Stimulated activated naive B cell treated with anti-CD40 and anti-IgM and Interleukin-4, amounts not matched to agents 10 μg/mL and 1 μg/mL and 100 μg/mL, for 72 hours (primary cell): ENCODE data around the gene ZNF148.
"Not testable (repeated sequence)": the region's sequence is repeated elsewhere in the genome, so short reads cannot be mapped to it uniquely, and the experiment has no call there.

ENCODE experiments used
- ATAC-seq, 2 donors: fragments of 150-1000 bp; cut with Tn5 transposase; replicated peaks; 2 replicates each; pipeline ENCODE4 v1.10.0; 2021; ENCODE audit warnings: moderate library complexity in 1 of 2
- DNase-seq: peaks from one replicate; pipeline ENCODE4 v3.0.0; 2021
- H3K27ac Mint-ChIP-seq: one replicate; pipeline ENCODE4 v1.8.0; 2022; ENCODE audit warnings: mild to moderate bottlenecking, mixed read lengths
- H3K27me3 Mint-ChIP-seq, 2 donors: one replicate each; pipeline ENCODE4 v1.8.0; 2022; ENCODE audit warnings: mixed read lengths in 2 of 2
- H3K36me3 Mint-ChIP-seq, 2 donors: one replicate each; pipeline ENCODE4 v1.8.0; 2022; ENCODE audit warnings: mixed read lengths in 2 of 2, mild to moderate bottlenecking in 1 of 2
- H3K4me1 Mint-ChIP-seq, 2 donors: one replicate each; pipeline ENCODE4 v1.8.0; 2022; ENCODE audit warnings: mixed read lengths in 2 of 2, mild to moderate bottlenecking in 1 of 2
- H3K4me3 Mint-ChIP-seq, 2 donors: one replicate each; pipeline ENCODE4 v1.8.0; 2022; ENCODE audit warnings: mild to moderate bottlenecking in 2 of 2, mixed read lengths in 2 of 2, moderate library complexity in 1 of 2
- H3K9me3 Mint-ChIP-seq, 2 donors: one replicate each; pipeline ENCODE4 v1.8.0; 2022; ENCODE audit warnings: mixed read lengths in 2 of 2, mild to moderate bottlenecking in 1 of 2

The ZNF148 gene, protein sequence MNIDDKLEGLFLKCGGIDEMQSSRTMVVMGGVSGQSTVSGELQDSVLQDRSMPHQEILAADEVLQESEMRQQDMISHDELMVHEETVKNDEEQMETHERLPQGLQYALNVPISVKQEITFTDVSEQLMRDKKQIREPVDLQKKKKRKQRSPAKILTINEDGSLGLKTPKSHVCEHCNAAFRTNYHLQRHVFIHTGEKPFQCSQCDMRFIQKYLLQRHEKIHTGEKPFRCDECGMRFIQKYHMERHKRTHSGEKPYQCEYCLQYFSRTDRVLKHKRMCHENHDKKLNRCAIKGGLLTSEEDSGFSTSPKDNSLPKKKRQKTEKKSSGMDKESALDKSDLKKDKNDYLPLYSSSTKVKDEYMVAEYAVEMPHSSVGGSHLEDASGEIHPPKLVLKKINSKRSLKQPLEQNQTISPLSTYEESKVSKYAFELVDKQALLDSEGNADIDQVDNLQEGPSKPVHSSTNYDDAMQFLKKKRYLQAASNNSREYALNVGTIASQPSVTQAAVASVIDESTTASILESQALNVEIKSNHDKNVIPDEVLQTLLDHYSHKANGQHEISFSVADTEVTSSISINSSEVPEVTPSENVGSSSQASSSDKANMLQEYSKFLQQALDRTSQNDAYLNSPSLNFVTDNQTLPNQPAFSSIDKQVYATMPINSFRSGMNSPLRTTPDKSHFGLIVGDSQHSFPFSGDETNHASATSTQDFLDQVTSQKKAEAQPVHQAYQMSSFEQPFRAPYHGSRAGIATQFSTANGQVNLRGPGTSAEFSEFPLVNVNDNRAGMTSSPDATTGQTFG

DNA sequence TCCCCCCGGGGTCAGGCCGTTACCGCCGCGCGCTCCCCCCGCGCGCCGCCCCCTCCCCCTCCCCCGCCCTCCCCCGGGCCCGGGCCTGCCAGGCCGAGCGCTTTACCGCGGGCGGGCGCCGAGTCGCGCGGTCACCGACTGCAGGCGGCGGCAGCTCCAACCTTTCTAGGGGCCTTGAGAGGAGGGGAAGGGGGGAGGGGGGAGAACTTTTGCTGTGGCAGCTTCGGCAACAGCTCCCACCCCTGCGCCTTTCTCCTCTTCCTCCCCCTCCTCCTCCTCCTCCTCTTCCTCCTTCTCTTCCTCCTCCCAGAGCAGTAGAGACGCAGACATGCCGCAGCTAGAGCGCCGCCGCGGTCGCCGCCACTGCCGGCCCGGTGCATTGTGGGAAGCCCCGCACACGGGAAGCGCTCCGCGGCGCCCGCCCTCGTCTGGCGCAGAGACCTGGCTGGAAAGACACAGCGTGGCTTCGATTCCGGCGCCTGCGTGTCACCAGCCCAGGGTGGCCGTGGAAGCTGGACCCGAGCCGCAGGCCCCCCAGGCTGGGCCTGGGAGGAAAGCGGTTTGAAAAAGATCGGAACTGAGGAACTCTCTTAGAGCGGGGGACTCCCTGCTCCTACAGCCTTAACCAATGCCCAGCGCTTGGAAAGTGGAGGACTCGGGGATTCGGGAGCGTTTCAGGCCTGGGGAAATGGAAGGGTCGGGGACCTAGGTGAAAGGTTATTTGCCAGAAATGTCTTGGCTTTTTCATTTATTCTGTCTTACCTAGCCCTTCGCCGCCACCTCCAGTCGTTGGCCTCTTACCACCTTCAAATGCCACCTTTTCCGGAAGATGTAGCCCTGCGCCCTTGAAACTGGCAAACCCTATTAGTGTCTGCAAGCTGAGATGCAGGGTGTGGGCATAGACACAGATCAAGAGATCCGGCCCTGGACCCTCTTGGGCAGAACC lies at the start of gene ZNF148:
Gene ZNF148 (minus strand): TSS at position 330 of the 946 bp plus-strand sequence. CDS start 61,685 bp downstream, outside the sequence.
- Mint-ChIP-seq H3K27ac (peak within 1 kb of the TSS; percentile 100), H3K4me1 (peaks cover 16 to 37% of the 10 kb centered on the region in 2 donors), H3K36me3 (peaks cover 9 to 12% of the 10 kb centered on the region in 2 donors), H3K9me3 (no peaks in the 10 kb centered on the region), H3K27me3 (no peaks in the 10 kb centered on the region), H3K4me3 (peak within 1 kb of the TSS; percentile 96 to 99)
- DNase-seq: peak; percentile 85
- peak; percentile 92 to 96 for ATAC-seq

DNA sequence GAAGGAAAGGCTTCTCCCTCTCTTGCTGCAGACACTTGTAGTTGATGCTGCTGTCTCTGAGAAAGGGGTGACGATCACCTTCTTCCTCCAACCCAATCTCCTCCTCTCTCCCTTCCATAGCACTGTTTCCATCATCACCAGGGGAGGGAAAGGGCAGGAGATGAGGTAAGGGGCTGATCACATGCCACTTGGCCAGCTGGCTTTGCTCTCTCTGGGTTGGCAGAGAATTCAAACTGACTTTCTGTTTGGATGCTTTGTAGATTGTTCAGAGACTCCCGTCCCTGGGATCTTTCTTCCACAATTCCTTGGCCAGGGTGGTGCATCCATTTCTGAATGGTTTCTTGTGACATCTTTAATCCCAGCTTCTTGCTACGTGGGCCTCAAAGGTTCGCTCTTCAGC lies 43.2 kb upstream of the ZNF148 start:
- Mint-ChIP-seq H3K36me3 (no peaks in the 10 kb centered on the region), H3K27ac (no peak overlapping the region)
- no peak for ATAC-seq

DNA sequence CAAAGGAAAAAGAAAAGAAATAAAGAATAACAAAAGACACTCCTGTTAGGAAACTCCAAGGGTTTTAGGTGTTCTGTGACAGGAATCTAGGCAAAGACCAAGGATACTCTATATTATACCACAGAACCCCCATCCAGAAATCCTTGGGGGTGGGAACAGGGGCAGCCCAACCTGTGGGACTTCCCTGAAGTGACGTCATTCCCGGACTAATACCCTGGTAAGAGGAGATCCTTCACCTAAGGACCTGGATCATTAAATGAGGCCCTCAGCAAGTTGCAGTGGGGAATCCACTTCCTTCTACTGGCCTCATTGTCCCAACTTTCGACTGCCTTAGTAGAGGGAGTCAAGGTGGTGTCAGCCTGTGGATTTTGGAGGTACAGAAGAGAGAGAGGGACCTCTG lies 41.1 kb upstream of the ZNF148 start:
- H3K9me3 Mint-ChIP-seq: peaks cover 0 to 4% of the 10 kb centered on the region in 2 donors
- DNase-seq: no peak
- no peaks in the 10 kb centered on the region for H3K36me3 Mint-ChIP-seq
- no peak for ATAC-seq
- no peak overlapping the region for H3K4me3 Mint-ChIP-seq
- H3K4me1 Mint-ChIP-seq: peaks cover 0 to 3% of the 10 kb centered on the region in 2 donors
- H3K27me3 Mint-ChIP-seq: peaks cover 3 to 23% of the 10 kb centered on the region in 2 donors
- no peak overlapping the region for H3K27ac Mint-ChIP-seq

More for the DNA sequence above, 43.2 kb upstream of the ZNF148 start:
- peaks cover 0 to 6% of the 10 kb centered on the region in 2 donors for H3K27me3 Mint-ChIP-seq
- peaks cover 0 to 4% of the 10 kb centered on the region in 2 donors for H3K9me3 Mint-ChIP-seq
- peaks cover 0 to 3% of the 10 kb centered on the region in 2 donors for H3K4me1 Mint-ChIP-seq
- no peak overlapping the region for H3K4me3 Mint-ChIP-seq
- no peak for DNase-seq

- Mint-ChIP-seq H3K4me3 (no peak overlapping the region), H3K4me1 (peaks cover 0 to 2% of the 10 kb centered on the region in 2 donors), H3K27me3 (peaks cover 14 to 34% of the 10 kb centered on the region in 2 donors), H3K36me3 (no peaks in the 10 kb centered on the region), H3K27ac (no peak overlapping the region), H3K9me3 (peaks cover 0 to 4% of the 10 kb centered on the region in 2 donors)
- no peak for DNase-seq
- ATAC-seq: no peak
Measured at GRCh38 chr3:125414669-125415068, 39.5 kb upstream of the ZNF148 start.

DNA sequence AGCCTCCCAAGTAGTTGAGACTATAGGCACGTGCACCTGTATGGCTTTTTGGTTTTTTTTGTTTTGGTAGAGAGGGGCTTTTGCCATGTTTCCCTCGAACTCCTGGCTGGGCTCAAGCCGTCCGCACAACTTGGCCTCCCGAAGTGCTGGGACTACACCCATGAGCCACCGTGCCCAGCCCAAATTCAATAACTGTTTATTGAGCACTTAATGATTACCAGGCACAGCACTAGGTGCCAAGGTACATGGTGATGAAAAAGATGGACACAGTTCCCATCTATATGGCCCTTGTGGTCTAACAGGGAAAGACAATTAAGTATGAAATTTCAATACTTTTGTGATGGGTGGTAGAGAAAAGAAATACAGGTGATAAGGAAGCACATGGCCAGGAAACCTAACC lies 35.8 kb upstream of the ZNF148 start:
- Mint-ChIP-seq H3K9me3 (peaks cover 4% of the 10 kb centered on the region in 2 donors), H3K27ac (no peak overlapping the region), H3K4me1 (no peaks in the 10 kb centered on the region), H3K4me3 (no peak overlapping the region), H3K36me3 (peaks cover 3 to 4% of the 10 kb centered on the region in 2 donors), H3K27me3 (peaks cover 29 to 48% of the 10 kb centered on the region in 2 donors)
- DNase-seq (no peak), ATAC-seq (no peak)

DNA sequence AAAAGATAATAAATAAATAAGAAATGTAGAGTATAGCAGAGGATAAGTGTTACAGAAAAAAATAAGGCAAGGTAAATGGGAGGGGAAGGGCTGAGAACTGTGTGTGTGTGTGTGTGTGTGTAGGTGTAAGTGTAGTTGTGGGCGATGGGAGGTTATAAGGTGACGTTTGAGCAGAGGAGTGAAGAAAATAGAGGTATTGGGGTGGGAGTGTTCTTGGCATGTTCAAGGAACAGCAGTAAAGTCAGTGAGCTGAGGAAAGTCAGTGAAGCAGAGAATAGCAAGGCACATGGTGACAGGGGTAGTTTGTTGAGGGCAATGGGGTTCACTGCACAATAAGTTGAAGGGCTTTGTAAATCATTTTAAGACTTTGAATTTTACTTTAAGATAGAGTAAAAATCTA lies 30.9 kb upstream of the ZNF148 start:
- DNase-seq (no peak), ATAC-seq (no peak)
- peaks cover 10 to 13% of the 10 kb centered on the region in 2 donors for H3K9me3 Mint-ChIP-seq
- H3K27ac Mint-ChIP-seq: no peak overlapping the region
- peaks cover 30 to 31% of the 10 kb centered on the region in 2 donors for H3K27me3 Mint-ChIP-seq
- H3K4me3 Mint-ChIP-seq: no peak overlapping the region
- no peaks in the 10 kb centered on the region for H3K4me1 Mint-ChIP-seq
- H3K36me3 Mint-ChIP-seq: peaks cover 4 to 5% of the 10 kb centered on the region in 2 donors

DNA sequence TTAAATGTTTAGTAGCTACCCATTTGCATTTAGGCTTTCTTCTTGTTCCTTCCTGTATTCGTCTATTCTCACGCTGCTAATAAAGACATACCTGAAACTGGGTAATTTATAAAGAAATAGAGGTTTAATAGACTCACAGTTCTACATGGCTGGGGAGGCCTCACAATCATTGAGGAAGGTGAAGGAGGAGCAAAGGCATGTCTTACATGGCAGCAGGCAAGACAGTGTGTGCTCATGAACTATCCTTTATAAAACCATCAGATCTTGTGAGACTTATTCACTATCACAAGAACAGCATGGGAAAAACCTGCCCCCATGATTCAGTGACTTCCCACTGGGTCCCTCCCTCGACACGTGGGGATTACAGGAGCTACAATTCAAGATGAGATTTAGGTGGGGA lies 30.4 kb upstream of the ZNF148 start:
- H3K36me3 Mint-ChIP-seq: not testable (repeated sequence)
- peaks cover 10 to 13% of the 10 kb centered on the region in 2 donors for H3K9me3 Mint-ChIP-seq

GRCh38 chr3:125403789-125404188 lies 28.7 kb upstream of the ZNF148 start:
- DNase-seq (no peak), ATAC-seq (no peak)
- Mint-ChIP-seq H3K4me1 (no peaks in the 10 kb centered on the region), H3K4me3 (no peak overlapping the region), H3K36me3 (peaks cover 4 to 5% of the 10 kb centered on the region in 2 donors), H3K27ac (no peak overlapping the region), H3K27me3 (peaks cover 16 to 29% of the 10 kb centered on the region in 2 donors), H3K9me3 (peaks cover 10 to 13% of the 10 kb centered on the region in 2 donors)

More for the DNA sequence above, 30.4 kb upstream of the ZNF148 start:
- peaks cover 28 to 34% of the 10 kb centered on the region in 2 donors for H3K27me3 Mint-ChIP-seq
- not testable (repeated sequence) for H3K4me1 Mint-ChIP-seq, ATAC-seq, H3K4me3 Mint-ChIP-seq, H3K27ac Mint-ChIP-seq, DNase-seq

GRCh38 chr3:125402639-125403038 lies 27.5 kb upstream of the ZNF148 start:
- Mint-ChIP-seq H3K36me3 (peaks cover 4 to 5% of the 10 kb centered on the region in 2 donors), H3K27ac (no peak overlapping the region), H3K9me3 (peaks cover 10 to 13% of the 10 kb centered on the region in 2 donors), H3K27me3 (peaks cover 22 to 36% of the 10 kb centered on the region in 2 donors), H3K4me1 (no peaks in the 10 kb centered on the region), H3K4me3 (no peak overlapping the region)
- no peak for ATAC-seq
- DNase-seq: no peak

DNA sequence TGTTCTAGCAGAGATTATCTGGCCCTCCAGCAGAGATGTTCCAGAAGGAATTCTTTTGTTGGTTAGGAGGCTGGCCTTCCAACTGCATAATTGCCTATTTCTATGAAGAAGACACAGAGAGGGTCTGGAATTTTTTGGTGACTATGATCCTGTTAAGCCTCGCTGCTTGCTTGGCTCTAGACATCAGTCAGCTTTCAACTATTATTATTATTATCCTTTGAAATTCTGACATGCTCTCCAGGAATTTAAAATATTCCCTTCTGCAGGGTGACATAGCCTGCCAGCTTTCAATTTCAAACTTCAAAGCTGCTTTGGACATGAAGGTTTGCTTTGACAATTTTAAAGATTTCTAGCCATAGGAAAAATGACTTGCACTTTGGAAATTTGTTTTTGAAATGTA lies 26.3 kb upstream of the ZNF148 start:
- Mint-ChIP-seq H3K36me3 (peaks cover 4 to 5% of the 10 kb centered on the region in 2 donors), H3K27ac (no peak overlapping the region), H3K27me3 (peaks cover 23 to 40% of the 10 kb centered on the region in 2 donors), H3K9me3 (peaks cover 10 to 17% of the 10 kb centered on the region in 2 donors), H3K4me3 (no peak overlapping the region), H3K4me1 (no peaks in the 10 kb centered on the region)
- ATAC-seq: no peak
- no peak for DNase-seq

- H3K36me3 Mint-ChIP-seq: no peaks in the 10 kb centered on the region
- ATAC-seq (no peak), DNase-seq (no peak)
- no peak overlapping the region for H3K4me3 Mint-ChIP-seq
- H3K27me3 Mint-ChIP-seq: peaks cover 21 to 39% of the 10 kb centered on the region in 2 donors
- no peak overlapping the region for H3K27ac Mint-ChIP-seq
- H3K9me3 Mint-ChIP-seq: peaks cover 0 to 4% of the 10 kb centered on the region in 2 donors
- no peaks in the 10 kb centered on the region for H3K4me1 Mint-ChIP-seq
Measured at GRCh38 chr3:125398952-125399351, 23.8 kb upstream of the ZNF148 start.

DNA sequence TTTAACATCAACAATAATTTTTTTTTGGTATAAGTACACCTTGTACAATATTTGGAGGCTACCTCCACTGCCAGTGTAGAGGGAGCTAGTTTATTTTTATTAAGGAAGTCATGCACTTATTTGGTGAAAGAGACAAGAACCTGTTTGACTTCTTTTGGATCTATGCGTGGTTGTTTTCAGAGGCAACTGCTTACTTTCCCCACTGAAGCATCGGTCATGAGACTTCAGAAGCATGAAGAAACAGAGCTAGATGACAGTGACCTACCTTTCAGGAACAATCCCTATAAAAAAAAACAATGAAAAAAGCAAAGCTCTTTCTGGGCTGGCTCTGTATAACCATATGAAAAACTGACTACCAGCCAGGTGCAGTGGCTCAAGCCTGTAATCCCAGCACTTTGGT lies 20.0 kb upstream of the ZNF148 start:
- peaks cover 0 to 4% of the 10 kb centered on the region in 2 donors for H3K9me3 Mint-ChIP-seq
- DNase-seq: no peak

DNA sequence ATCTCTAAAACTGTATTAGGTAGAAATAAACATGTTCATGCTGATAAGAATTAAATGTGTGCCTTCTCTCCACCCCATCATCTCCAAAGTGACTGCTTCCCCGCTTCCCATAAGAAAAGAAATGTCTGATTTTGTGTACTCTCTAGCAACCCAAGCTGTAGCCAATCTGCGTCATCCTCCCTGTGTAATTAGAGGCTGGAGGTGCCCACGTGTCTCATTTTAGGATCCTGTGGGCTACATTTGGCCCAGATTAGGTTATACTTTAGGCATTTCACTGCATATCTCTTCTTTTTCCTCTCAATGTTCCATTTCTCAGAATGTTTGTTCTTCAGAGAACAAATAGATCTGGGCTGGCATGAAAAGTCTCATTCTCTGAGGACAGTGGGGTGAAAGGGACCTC lies 19.3 kb upstream of the ZNF148 start:
- peaks cover 1 to 3% of the 10 kb centered on the region in 2 donors for H3K4me1 Mint-ChIP-seq
- no peak overlapping the region for H3K4me3 Mint-ChIP-seq
- peaks cover 0 to 4% of the 10 kb centered on the region in 2 donors for H3K9me3 Mint-ChIP-seq
- DNase-seq (no peak), ATAC-seq (no peak)
- H3K36me3 Mint-ChIP-seq: no peaks in the 10 kb centered on the region
- H3K27me3 Mint-ChIP-seq: peaks cover 21 to 38% of the 10 kb centered on the region in 2 donors
- no peak overlapping the region for H3K27ac Mint-ChIP-seq

More for the DNA sequence above, 20.0 kb upstream of the ZNF148 start:
- H3K4me1 Mint-ChIP-seq: no peaks in the 10 kb centered on the region
- no peak for ATAC-seq
- H3K36me3 Mint-ChIP-seq: no peaks in the 10 kb centered on the region
- no peak overlapping the region for H3K4me3 Mint-ChIP-seq
- peaks cover 21 to 38% of the 10 kb centered on the region in 2 donors for H3K27me3 Mint-ChIP-seq
- H3K27ac Mint-ChIP-seq: no peak overlapping the region
